Measurements from ENCODE around the gene KIAA0232.

GRCh38 chr4:6794189-6794588 lies 11.7 kb downstream of the KIAA0232 start:
- no peak for TF ChIP-seq CTCF (IDR thresholded peaks at IDR 0.05)
- TF ChIP-seq POLR2A (IDR thresholded peaks at IDR 0.05), result no peak

Measured in right lobe of liver (tissue), 4 donors.